HG03460 (cell line): ENCODE data around the gene SNX5.

Experiments used
- ATAC-seq: cut with Tn5 transposase; IDR thresholded peaks from one replicate; pipeline ENCODE4 v1.9.1; 2021; ENCODE audit not compliant: unreplicated experiment

SNX5 gene

GRCh38 chr20:17968366-17969277 lies at the start of gene SNX5, which contains the start of gene MGME1:
TSS of gene SNX5 (minus strand) at chr20:17968794. CDS start at chr20:17968425, 369 bp downstream.
TSS of gene MGME1 (plus strand) at chr20:17969018. CDS start at chr20:17969860, 842 bp downstream.
- peak; percentile 76 for ATAC-seq

DNA sequence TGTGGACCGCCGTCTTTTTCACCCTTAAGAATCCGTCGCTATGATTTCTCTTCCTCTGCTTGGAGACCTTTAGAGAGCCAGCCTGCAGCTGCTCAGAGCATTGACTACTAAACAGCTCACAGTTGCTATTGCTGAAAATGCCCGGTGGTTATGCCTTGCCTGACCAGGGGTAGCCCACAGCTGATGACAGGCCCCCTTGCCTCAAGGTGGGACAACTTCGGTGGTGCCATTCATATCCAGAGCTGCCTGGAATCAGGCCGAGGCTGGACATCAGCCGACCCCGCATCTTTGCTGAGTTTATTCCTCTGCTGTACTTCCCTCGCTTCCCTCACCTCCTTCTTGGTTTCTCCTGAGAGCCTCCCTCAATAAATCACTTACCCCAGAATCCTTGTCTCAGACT lies 49.5 kb upstream of the SNX5 start:
- no peak for ATAC-seq

- no peak for ATAC-seq
These were observed 48.2 kb upstream of the SNX5 start for GRCh38 chr20:18016772-18017171.

DNA sequence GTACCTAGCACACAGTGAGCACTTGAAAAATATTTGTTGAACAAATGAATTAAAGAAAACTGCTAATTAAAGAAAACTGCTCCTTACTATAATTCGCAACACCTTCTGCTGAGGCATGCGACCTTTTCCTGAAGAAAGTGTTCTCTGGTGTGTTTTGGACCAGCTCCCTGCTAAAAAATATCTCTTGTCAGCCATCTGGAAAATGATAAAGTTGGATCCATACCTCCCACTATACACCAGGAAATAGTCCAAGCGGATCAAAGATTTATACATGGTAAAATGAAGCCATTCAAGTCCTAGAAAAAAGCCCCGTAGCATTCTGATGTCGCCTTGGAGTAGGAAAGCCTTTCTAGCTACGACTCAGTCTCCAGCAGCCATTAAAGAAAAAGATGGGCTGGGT lies 45.8 kb upstream of the SNX5 start:
- no peak for ATAC-seq

GRCh38 chr20:18012901-18013300 lies 44.3 kb upstream of the SNX5 start:
- no peak for ATAC-seq

GRCh38 chr20:18011951-18012645 lies 43.5 kb upstream of the SNX5 start:
- no peak for ATAC-seq

- ATAC-seq, result no peak
These were observed 42.9 kb upstream of the SNX5 start for GRCh38 chr20:18011482-18011881.

GRCh38 chr20:18009116-18009515 lies 40.5 kb upstream of the SNX5 start:
- ATAC-seq, result no peak

GRCh38 chr20:18007534-18008292 lies 39.1 kb upstream of the SNX5 start:
- no peak for ATAC-seq

DNA sequence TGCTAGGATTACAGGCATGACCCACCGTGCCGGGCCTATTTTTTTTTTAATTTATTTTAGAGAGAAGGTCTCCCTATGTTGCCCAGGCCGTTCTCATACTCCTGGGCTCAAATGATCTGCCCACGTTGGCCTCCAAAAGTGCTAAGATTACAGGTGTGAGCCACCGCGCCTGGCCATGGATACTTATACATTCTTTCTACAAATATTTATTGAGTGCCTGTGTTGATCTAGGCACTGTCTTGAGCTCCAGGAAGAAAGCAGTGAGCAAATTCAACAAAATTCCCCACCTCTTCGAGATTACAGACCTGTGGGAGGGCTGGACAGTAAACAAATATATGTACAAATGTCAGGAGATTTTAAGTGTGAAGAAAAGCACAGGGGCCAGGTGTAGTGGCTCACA lies 38.1 kb upstream of the SNX5 start:
- no peak for ATAC-seq

- no peak for ATAC-seq
These were observed 37.4 kb upstream of the SNX5 start for GRCh38 chr20:18005990-18006364.

DNA sequence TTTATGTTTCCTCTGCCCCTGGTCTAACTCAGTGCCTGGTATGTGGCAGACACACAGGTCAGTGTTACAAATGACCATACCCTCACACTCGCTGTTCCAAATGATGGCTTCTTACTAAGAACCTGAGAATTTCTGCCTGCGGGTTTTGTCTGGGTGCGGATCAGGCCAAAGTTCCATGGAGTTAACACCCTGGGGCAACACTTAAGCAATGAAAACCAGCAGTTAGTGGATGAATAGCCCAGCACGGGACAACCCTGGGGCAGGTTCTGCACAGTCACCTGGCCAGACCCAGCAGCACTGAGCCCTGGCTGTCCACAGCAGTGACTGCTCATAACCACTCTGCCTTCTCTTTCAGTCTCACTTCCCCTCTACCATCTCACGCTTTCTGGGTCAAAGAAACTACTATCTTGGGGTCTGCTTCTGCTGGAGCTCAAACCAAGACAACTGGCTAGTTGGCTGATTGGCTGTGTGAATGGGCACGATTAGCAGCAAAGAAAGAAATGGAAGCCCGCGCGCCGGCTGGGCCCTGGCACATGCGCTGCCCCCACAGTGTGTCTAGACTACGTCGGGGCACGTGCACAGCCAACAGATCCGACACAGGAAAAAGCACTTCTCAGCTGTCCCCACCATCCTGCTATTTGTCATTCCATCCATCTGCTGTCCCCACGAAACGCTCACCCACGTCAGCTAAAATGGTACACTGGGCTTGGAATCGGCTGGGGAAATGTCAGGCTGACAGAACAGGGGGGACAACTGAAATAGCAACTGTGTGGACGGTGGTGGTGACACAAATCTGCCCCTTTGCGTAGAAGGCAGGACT lies 36.8 kb upstream of the SNX5 start:
- ATAC-seq, result peak; percentile 96

DNA sequence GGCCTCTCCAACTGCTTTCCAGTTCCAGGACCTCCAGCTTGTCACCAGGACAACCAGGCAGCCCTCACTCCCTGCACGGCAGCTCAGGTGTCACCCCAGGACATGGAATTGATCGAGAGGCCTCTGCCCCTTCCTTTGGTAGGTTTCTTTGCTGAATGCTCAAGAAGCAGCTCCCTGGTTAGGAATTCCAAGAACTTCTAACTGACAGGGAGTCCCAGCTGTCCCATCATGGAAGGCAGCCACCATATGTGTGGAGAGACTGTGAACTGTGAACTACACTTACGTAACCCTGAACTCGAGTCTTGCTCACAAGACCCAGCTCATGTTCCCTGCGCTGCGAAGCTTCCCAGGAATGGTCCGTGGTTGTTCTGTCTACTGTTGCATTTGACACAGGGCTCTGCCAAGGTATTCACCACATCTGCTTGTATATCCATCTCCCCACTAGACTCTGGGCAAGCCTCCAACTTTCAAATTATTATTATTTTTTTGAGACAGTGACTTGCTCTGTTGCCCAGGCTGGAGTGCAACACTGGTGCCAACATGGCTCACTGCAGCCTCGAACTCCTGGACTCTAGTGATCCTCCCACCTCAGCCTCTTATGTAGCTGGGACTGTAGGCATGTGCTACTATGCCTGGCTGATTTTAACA lies 35.9 kb upstream of the SNX5 start:
- ATAC-seq, result no peak

- ATAC-seq, result no peak
These were observed 35.3 kb upstream of the SNX5 start for GRCh38 chr20:18003897-18004296.

GRCh38 chr20:18001131-18001921 lies 32.7 kb upstream of the SNX5 start:
- no peak for ATAC-seq

- no peak for ATAC-seq
These were observed 31.0 kb upstream of the SNX5 start for GRCh38 chr20:17999566-17999965.

DNA sequence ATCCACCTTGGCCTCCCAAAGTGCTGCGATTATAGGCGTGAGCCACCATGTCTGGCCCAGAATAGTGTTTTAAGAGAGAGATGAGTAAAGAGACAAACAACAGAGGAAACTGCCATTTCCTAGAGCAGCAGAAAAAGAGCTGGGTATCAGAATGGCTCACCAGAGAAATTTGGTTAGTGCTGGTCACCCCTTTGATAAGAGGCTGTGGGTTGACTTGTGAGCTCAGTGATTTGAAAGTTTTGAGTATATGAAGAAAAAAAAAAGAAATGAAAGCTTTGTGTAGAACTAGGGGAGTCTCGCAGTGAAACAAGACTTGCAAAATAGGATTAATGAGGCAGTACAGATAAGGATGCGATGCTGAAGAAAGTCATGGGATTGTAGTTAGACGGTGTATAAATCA lies 29.9 kb upstream of the SNX5 start:
- ATAC-seq, result no peak

DNA sequence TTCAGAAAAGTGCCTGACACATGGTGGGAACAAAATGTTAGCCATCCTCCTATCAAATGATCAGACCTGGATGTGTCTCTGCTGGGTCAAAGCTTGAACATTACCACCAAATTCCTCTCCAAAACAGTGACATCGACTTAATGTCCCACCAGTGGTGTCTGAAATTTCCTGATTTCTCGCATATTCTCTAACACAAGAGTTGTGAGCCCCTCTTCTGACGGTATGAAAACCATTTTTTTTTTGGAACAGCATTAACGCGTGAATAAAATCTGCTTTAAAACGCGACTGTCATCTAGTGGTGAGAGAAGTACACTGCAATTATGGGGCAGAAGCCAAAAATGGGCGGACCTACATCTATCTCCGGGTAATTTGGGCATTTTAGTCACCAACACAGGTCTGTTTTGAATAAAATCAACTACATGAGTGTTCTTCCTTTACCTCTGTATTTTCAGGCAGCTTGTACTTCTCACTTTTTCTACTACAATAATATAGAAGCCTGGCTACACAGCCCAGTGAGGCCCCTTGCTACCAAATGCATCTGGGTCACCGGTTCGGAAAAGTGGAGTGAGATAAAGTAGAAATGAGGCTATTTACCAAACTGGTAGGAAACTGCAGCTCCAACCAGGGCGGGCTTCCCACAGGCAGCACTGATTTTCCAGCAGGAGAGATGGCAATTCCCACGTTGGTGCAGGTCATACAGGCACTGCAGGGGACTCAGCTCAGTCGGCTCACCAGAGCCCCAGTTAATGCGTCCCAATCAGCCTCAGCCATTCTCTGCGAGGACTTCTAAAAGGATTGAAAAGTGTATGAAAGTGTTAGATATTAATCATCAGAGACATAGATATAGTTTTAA lies 27.6 kb upstream of the SNX5 start:
- ATAC-seq, result no peak
